ENCODE data around the gene IMMT.

IMMT gene

DNA sequence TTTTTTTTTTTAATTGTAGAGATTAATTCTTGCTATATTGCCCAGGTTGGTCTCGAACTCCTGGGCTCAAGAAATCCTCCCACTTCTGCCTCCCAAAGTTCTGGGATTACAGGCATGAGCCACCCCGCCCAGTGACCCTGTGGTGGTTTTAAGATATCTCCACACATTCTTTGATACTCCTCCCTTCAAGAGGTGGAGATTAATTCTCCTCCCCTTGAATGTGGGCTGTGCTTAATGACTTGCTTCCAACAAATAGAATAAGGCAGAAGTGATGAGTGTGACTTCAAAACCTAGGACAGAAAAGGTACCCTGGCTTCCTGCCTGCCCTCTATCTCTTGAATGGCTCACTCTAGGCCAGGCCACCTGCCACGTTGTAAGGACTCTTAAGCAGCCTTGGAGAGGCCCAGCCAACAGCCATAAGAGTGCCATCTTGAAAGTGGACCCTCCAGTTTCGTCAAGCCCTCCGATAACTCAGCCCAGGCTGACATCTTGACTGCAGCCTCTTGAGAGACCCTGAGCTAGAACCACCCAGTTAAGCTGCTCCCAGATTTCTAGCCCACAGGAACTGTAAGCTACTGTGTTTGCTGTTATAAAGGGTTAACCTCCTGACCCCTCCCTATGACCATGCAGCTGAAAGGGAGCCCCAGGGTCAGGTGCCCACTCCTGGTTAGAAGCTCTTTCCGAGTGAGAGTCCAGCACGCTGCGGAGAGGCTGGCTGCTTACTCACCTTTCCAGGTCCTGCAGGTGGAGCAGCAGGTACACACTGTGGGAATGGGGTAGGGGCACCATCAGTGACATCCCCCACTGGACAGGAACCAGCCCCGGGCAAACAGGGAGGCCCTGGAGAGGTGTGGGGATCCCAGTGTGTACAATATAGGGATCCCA lies 31.6 kb upstream of the IMMT start:
- no peak for DNase-seq (ENCODE audit: low read depth)
- no peak overlapping the region for H3K4me3 ChIP-seq (ENCODE audit: low read depth, low read length)

DNA sequence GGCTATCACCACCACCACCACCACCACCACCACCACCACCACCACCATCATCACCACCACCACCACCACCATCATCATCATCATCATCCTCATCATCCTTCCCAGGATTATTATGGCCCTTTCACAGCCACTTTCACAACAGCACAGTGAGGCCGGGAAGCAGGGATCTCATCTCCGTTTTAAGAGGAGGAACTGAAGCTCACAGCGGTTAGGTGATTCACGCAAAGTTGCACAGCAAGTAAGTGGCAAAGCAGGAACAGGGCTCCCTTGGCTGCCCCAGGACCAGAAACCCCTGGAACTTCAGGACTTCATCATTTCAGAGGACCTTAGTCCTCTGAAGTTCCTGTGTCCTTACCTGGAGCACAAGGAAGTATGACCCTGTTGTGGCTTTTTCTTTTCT lies 30.8 kb upstream of the IMMT start:
- no peak for DNase-seq (ENCODE audit: low read depth)
- H3K4me3 ChIP-seq (ENCODE audit: low read depth, low read length) = no peak overlapping the region
- TF ChIP-seq, protein P1, sequence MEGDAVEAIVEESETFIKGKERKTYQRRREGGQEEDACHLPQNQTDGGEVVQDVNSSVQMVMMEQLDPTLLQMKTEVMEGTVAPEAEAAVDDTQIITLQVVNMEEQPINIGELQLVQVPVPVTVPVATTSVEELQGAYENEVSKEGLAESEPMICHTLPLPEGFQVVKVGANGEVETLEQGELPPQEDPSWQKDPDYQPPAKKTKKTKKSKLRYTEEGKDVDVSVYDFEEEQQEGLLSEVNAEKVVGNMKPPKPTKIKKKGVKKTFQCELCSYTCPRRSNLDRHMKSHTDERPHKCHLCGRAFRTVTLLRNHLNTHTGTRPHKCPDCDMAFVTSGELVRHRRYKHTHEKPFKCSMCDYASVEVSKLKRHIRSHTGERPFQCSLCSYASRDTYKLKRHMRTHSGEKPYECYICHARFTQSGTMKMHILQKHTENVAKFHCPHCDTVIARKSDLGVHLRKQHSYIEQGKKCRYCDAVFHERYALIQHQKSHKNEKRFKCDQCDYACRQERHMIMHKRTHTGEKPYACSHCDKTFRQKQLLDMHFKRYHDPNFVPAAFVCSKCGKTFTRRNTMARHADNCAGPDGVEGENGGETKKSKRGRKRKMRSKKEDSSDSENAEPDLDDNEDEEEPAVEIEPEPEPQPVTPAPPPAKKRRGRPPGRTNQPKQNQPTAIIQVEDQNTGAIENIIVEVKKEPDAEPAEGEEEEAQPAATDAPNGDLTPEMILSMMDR (IDR thresholded peaks at IDR 0.05; ENCODE audit: control insufficient read depth, extremely low read depth, insufficient read depth) = no peak

More for the DNA sequence above, 31.6 kb upstream of the IMMT start:
- TF ChIP-seq, protein P1 (IDR thresholded peaks at IDR 0.05; ENCODE audit: control insufficient read depth, extremely low read depth, insufficient read depth) = no peak

DNA sequence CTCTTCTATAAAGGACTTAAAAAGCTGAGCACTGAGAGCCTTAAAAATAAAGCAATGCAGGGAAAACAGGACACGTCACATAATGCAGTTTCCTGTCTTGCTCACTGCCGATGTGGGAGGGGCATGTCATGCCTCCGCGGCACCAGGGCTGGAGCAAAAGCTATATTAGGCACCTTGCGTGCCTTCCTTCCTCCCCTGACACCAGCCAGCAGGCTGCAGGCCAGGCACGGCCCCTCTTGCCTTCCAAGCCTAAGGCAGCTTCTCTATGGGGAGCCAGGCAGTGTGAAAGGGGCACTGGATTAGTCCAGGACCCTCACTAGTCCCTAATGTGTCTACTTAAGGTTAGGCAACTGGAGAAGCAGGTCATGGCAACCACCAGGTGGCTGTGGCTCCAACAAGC lies 30.3 kb upstream of the IMMT start:
- H3K4me3 ChIP-seq (ENCODE audit: low read depth, low read length) = no peak overlapping the region
- TF ChIP-seq, protein P1 (IDR thresholded peaks at IDR 0.05; ENCODE audit: control insufficient read depth, extremely low read depth, insufficient read depth) = no peak
- DNase-seq (ENCODE audit: low read depth) = no peak

DNA sequence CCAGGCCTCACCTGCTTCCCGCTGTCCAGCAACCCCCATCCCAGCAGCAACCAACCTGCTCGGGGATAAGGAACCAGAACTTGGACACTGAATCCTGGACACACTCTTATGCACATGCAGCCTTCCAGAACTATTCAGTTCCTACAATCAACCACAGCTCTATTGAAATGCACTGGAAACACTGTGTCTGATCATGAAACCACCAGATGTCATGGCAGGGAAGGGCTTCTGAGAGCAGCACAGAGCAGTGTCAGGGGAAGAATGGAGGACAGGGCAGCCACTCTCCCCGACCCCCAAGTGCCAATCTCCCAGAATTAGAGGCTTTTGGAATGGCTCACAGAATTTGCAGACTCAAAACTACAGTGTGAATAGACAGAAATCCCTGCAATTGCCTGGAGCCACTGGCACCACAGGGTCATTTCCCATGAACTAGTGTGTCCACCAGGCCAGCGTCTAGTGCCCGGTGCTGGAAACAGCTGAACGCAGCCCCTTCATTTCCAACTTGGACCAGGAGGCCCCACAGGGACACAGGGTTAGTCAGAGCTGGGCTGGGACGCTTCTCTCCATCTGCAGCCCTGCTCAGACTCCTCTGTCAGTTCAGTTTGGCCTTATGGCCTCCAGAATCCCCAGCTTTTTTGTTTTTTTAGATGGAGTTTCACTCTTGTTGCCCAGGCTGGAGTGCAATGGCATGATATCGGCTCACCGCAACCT lies 29.5 kb upstream of the IMMT start:
- TF ChIP-seq, protein P1 (IDR thresholded peaks at IDR 0.05; ENCODE audit: control insufficient read depth, extremely low read depth, insufficient read depth) = no peak
- H3K4me3 ChIP-seq (ENCODE audit: low read depth, low read length) = no peak overlapping the region
- no peak for DNase-seq (ENCODE audit: low read depth)

DNA sequence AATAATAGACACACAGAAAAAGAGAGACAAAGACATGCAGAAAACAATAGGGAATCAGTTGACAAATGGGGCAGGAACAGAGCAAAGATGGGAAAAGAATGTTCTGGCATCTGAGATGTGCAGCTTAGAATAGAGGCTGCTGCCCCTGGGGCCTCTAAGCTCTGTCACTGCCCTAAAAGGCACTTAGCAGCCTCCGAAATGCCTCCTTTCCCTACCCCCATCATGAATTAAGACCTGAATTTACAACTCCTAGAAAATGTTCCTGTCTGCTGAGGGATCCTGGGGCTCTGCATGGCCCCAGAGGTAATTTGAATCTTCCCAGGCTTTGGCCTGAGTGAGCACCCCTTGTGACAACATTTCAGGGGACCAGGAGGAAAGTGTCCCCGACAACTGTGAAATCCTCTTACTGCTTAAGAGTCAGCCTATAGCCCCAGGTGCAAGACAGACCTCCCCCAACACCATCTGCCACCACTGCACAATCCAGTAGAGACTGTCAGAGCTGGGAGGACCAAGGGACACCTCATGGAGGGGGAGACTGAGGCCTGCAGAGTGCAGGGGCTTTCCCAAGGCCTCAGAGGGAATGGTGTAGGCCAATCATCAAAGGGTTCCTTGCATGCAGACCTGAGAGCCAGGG lies 28.8 kb upstream of the IMMT start:
- no peak for DNase-seq (ENCODE audit: low read depth)
- H3K4me3 ChIP-seq (ENCODE audit: low read depth, low read length) = no peak overlapping the region
- TF ChIP-seq, protein P1 (IDR thresholded peaks at IDR 0.05; ENCODE audit: control insufficient read depth, extremely low read depth, insufficient read depth) = no peak

DNA sequence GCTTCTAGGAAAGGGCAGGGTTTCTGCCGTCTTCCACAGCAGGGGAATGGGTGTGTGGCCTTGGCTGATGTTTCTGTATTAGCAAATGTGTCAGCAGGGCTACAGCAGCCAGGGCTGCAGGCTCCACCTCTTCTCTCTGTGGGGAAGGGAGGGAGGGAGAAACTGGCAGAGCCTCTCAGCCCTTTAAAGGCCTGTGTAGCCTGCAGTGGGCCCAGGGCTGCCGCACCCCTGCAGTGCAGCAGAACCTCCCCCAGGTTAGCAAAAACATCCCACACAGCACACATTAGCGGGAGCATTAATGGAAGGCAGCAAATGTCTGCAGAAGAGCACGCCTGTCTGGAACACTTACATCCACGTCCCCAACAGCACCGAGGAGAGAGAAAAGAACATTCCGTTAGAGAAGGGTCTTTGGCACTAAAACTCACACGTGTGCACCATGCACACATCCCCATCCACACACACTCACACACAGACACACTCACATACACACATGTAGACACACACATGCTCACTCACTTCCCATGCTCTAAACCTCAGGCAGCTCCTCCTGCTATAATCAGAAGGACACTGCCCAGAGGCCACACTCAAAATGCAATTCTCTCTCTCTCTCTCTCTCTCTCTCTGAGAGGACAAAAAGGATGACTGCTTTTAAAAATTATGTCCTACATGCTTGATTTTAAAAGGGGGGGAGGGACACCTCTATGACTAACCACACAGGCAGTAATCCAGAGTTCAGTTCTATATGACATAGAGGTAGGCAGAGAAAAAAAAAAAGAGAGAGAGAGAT lies 28.1 kb upstream of the IMMT start:
- no peak overlapping the region for H3K4me3 ChIP-seq (ENCODE audit: low read depth, low read length)
- TF ChIP-seq, protein P1 (IDR thresholded peaks at IDR 0.05; ENCODE audit: control insufficient read depth, extremely low read depth, insufficient read depth) = no peak
- DNase-seq (ENCODE audit: low read depth) = no peak

All from LNCaP clone FGC (cell line).